T-cell (primary cell): ENCODE data around the gene CDC40. TPM values are rescaled to one million over a fixed set of nuclear protein-coding genes. Genes with fewer than 3 reads are reported as not detected.
"Not testable (repeated sequence)": the region's sequence is repeated elsewhere in the genome, so short reads cannot be mapped to it uniquely, and the experiment has no call there.

ENCODE experiments used
- ATAC-seq, 4 experiments: fragments of 200-7000 bp in 3 of 4; fragments of 150-1000 bp in 1 of 4; cut with Tn5 transposase; replicated peaks in 1 of 4; 1 replicate in 3 of 4; 2 replicates in 1 of 4; pipeline ENCODE4 v1.10.0; 2021; ENCODE audit warnings: moderate library complexity in 3 of 4, mild to moderate bottlenecking in 2 of 4, moderate number of reproducible peaks in 1 of 4
- CTCF ChIA-PET, 2 donors: fragments of 300-600 bp; sonication (Branson Sonifier 250); formaldehyde crosslinking; loops; one replicate each; lab custom pipeline; 2022; ENCODE audit warnings: antibody characterized with exemption in 2 of 2; lab: Charles Lee
- POLR2A ChIA-PET, 2 donors: fragments of 300-600 bp; sonication (Branson Sonifier 250); formaldehyde crosslinking; loops; one replicate each; lab custom pipeline; 2022; ENCODE audit warnings: antibody characterized with exemption in 2 of 2; lab: Charles Lee
- DNase-seq, 35 experiments: peaks; one replicate each; pipeline versions ENCODE4 v3.0.0 to v3.0.0-alpha.2; 2013 to 2023
- H3K27ac ChIP-seq: one replicate; pipeline ENCODE4 v1.5.1; 2013; ENCODE audit warnings: low read length
- H3K27me3 ChIP-seq, 2 experiments: replicated peaks in 1 of 2; 1 replicate in 1 of 2; 2 replicates in 1 of 2; pipeline versions ENCODE4 v1.6.1 to v1.7.0; 2013; ENCODE audit warnings: low read length in 1 of 2, mixed read lengths in 1 of 2; ENCODE audit not compliant: control insufficient read depth in 2 of 2, insufficient read depth in 2 of 2; ENCODE audit errors: extremely low read depth in 1 of 2
- H3K36me3 ChIP-seq, 2 donors: 1 replicate in 1 of 2; 2 replicates in 1 of 2; pipeline versions ENCODE4 v1.6.1 to v1.7.0; 2013; ENCODE audit warnings: low read length in 1 of 2; ENCODE audit not compliant: control insufficient read depth in 2 of 2, insufficient read depth in 1 of 2; ENCODE audit errors: extremely low read depth in 1 of 2
- H3K4me1 ChIP-seq, 2 experiments: 1 replicate in 1 of 2; 2 replicates in 1 of 2; pipeline versions ENCODE4 v1.6.1 to v1.7.0; 2013; ENCODE audit warnings: low read length in 2 of 2, mixed read lengths in 1 of 2; ENCODE audit not compliant: insufficient read depth in 2 of 2, control insufficient read depth in 1 of 2; ENCODE audit errors: extremely low read depth in 1 of 2
- H3K4me3 ChIP-seq, 2 donors: 1 replicate in 1 of 2; 2 replicates in 1 of 2; pipeline versions ENCODE4 v1.5.1 to v1.7.0; 2013; ENCODE audit warnings: mild to moderate bottlenecking in 2 of 2, low read length in 1 of 2, moderate library complexity in 1 of 2; ENCODE audit not compliant: control insufficient read depth in 1 of 2; ENCODE audit errors: extremely low read depth in 1 of 2
- H3K9me3 ChIP-seq: 2 replicates; pipeline ENCODE4 v1.7.0; 2013
- H3K27ac Mint-ChIP-seq, 2 donors: one replicate each; pipeline ENCODE4 v1.8.0; 2020 to 2021; ENCODE audit warnings: mild to moderate bottlenecking in 2 of 2, mixed read lengths in 2 of 2
- H3K27me3 Mint-ChIP-seq, 2 donors: one replicate each; pipeline ENCODE4 v1.8.0; 2021 to 2022; ENCODE audit warnings: mixed read lengths in 2 of 2
- H3K36me3 Mint-ChIP-seq: one replicate; pipeline ENCODE4 v1.8.0; 2021; ENCODE audit warnings: mixed read lengths
- H3K4me1 Mint-ChIP-seq, 3 donors: one replicate each; pipeline ENCODE4 v1.8.0; 2020 to 2022; ENCODE audit warnings: mixed read lengths in 3 of 3, mild to moderate bottlenecking in 1 of 3
- H3K4me3 Mint-ChIP-seq, 3 donors: one replicate each; pipeline ENCODE4 v1.8.0; 2020 to 2022; ENCODE audit warnings: mild to moderate bottlenecking in 3 of 3, mixed read lengths in 3 of 3, moderate library complexity in 3 of 3
- H3K9me3 Mint-ChIP-seq, 3 donors: one replicate each; pipeline ENCODE4 v1.8.0; 2020 to 2022; ENCODE audit warnings: mixed read lengths in 3 of 3
- WGBS: methylation state at CpG from one replicate; pipeline ENCODE4 v1.1.5; 2013; ENCODE audit warnings: missing lambda C conversion rate; ENCODE audit not compliant: insufficient coverage; 5-methylcytosine and 5-hydroxymethylcytosine counted together
- total RNA-seq, 35 experiments: library from RNA in 6 of 35; stranded (reverse) in 6 of 35; fragments of 120-200 nt in 1 of 35; gene quantifications; one replicate each; pipeline versions ENCODE4 v1.2.1 to v1.2.4 and lab custom pipeline; 2013 to 2026

Gene CDC40
- total RNA-seq, 5 donors from 2014 or later (not counting 1 experiment from before 2014, with no cell fraction given), result 27.7 to 33.3 (median 28.3) TPM

- no peaks in the 10 kb centered on the region for H3K4me1 Mint-ChIP-seq
- WGBS, result no CpG with 5 or more reads among the region's 4 CpGs
- Histone ChIP-seq H3K27ac (no peak overlapping the region), H3K36me3 (no peaks in the 10 kb centered on the region), H3K9me3 (no peaks in the 10 kb centered on the region), H3K4me3 (no peak overlapping the region), H3K4me1 (no peaks in the 10 kb centered on the region), H3K27me3 (no peaks in the 10 kb centered on the region)
- DNase-seq (no peak), ATAC-seq (no peak)
- no peak overlapping the region for H3K4me3 Mint-ChIP-seq
- ChIA-PET CTCF (no interaction called here), POLR2A (no interaction called here)
- peaks cover 3% of the 10 kb centered on the region for H3K36me3 Mint-ChIP-seq
- peaks cover 8 to 11% of the 10 kb centered on the region in 2 donors for H3K27me3 Mint-ChIP-seq
- no peak overlapping the region for H3K27ac Mint-ChIP-seq
- peaks cover 5 to 14% (median 6%) of the 10 kb centered on the region in 3 donors for H3K9me3 Mint-ChIP-seq
Measured at GRCh38 chr6:110270165-110270564, 89.9 kb downstream of the CDC40 start.

- no peak overlapping the region for H3K4me3 Mint-ChIP-seq
- ATAC-seq (no peak), DNase-seq (no peak)
- H3K27me3 ChIP-seq, result no peaks in the 10 kb centered on the region
- ChIA-PET CTCF (no interaction called here), POLR2A (no interaction called here)
- no CpG with 5 or more reads among the region's 1 CpG for WGBS
- H3K4me1 Mint-ChIP-seq, result no peaks in the 10 kb centered on the region
- no peaks in the 10 kb centered on the region for H3K4me1 ChIP-seq
- no peaks in the 10 kb centered on the region for H3K36me3 ChIP-seq
- H3K36me3 Mint-ChIP-seq, result peaks cover 3% of the 10 kb centered on the region
- no peak overlapping the region for H3K4me3 ChIP-seq
- H3K27ac ChIP-seq, result no peak overlapping the region
- H3K9me3 Mint-ChIP-seq, result peaks cover 5 to 11% (median 6%) of the 10 kb centered on the region in 3 donors
- H3K27me3 Mint-ChIP-seq, result peaks cover 8 to 17% of the 10 kb centered on the region in 2 donors
- H3K27ac Mint-ChIP-seq, result no peak overlapping the region
- H3K9me3 ChIP-seq, result no peaks in the 10 kb centered on the region
Measured at GRCh38 chr6:110271732-110272022, 91.5 kb downstream of the CDC40 start.

GRCh38 chr6:110272781-110273180 is 92.6 kb downstream of the CDC40 start:
- H3K4me3 Mint-ChIP-seq, H3K36me3 Mint-ChIP-seq, DNase-seq, H3K4me3 ChIP-seq, H3K4me1 Mint-ChIP-seq, H3K36me3 ChIP-seq, H3K27ac Mint-ChIP-seq, CTCF ChIA-PET, POLR2A ChIA-PET, H3K4me1 ChIP-seq, H3K27ac ChIP-seq, H3K9me3 Mint-ChIP-seq, H3K9me3 ChIP-seq, ATAC-seq, H3K27me3 ChIP-seq: not testable (repeated sequence)
- peaks cover 8 to 17% of the 10 kb centered on the region in 2 donors for H3K27me3 Mint-ChIP-seq

- Histone ChIP-seq H3K27ac (no peak overlapping the region), H3K27me3 (no peaks in the 10 kb centered on the region), H3K4me1 (no peaks in the 10 kb centered on the region), H3K9me3 (no peaks in the 10 kb centered on the region), H3K4me3 (no peak overlapping the region), H3K36me3 (no peaks in the 10 kb centered on the region)
- Mint-ChIP-seq H3K4me3 (no peak overlapping the region), H3K4me1 (no peaks in the 10 kb centered on the region), H3K9me3 (peaks cover 0 to 3% (median 0%) of the 10 kb centered on the region in 3 donors), H3K27ac (no peak overlapping the region), H3K27me3 (peaks cover 8 to 17% of the 10 kb centered on the region in 2 donors), H3K36me3 (no peaks in the 10 kb centered on the region)
- ATAC-seq, result no peak
- POLR2A ChIA-PET, result no interaction called here
- 97% methylated on average over 3 of the region's 7 CpGs for WGBS
- CTCF ChIA-PET, result no interaction called here
- no peak for DNase-seq
Measured at GRCh38 chr6:110277100-110277665, 97.0 kb downstream of the CDC40 start.

Other genes with a start within 250 kb of the CDC40 start
- not detected for gene GPR6, start 202.1 kb upstream of the CDC40 start, total RNA-seq
- 1 to 10 TPM in 3 of 5 donors, under 1 TPM in 2; 0.23 to 1.2 (median 1.0) TPM for gene WASF1, start 757 bp upstream of the CDC40 start, total RNA-seq
- gene METTL24, start 177.9 kb downstream of the CDC40 start, total RNA-seq, result under 1 TPM in 3 of 5 donors, not detected in 2; 0.30 to 0.47 (median 0.33) TPM
- not detected for gene DDO, start 235.1 kb downstream of the CDC40 start, total RNA-seq